ENCODE data around the gene TMC6.
A peak's percentile ranks its signal among the peaks of the same experiment; 100 is the strongest.

Gene TMC6

DNA sequence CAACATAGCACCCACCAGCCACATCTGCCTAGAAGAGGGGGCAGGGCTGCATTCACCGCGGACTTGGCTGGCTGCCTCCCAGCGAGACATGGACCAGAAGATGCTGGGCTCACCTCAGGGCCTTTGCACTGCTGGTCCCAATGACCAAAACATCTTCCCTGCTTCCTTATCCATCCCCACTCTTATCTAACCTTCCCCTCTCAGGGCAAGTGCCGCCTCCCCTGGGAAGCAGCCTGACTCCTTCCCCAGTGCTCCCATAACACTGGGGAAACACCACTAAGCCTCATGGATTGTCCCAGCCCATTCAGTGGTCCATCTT lies 5.7 kb downstream of the TMC6 start:
- no peak for DNase-seq

DNA sequence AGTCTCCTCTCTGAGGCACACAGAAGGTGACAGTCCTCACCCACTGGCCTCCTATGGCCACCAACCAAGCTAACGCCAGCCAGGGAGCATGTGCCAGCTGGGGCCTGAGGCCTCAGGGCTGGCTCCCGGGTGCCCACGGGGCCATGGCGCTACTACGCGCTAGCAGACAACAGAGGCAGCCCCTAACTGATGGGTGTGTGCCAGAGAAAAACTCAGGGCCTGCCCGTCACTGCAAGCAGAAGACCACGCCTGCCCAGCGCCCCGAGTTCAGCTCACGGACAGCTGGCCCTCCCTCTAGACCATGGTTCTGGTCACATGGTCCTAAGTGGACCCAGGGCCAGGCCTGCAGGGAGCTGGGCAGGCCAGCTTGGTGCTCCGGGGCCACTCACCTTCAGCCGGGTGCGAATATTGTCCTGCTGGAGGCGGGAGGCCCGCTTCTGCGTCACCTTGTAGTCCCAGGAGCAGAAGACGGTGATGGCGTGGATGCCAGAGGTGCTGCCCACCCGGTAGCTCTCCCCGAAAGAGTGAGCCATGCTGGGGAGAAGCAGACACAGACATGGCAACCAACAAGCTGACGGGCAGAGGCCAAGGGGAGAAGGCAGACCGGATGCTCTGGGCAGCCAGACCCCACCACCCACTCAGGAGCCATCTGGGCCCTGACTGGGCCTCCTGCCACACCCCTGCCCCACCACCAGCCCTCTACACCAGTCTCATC lies 6.2 kb downstream of the TMC6 start:
- no peak for DNase-seq

DNA sequence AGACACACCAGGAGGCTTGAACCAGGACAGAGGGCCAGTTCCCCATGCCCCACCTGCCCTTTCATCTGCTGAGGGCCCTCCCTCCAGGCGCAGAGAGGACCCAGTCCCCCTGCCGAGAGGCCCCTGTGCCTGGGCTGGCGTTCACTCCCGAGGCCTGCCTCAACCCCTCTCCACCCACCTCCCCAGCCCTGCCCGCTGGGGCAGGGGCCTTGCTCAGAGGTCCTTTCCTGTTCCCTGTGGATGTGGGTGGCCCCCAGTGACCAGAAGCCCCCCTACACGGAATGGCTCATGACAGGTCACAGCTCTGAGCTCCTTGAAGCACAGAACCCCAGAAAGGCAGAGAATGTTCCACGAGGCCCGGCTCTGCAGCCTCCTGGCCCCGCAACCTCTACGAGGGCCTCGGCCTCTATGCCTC lies 6.7 kb downstream of the TMC6 start:
- DNase-seq: no peak

DNA sequence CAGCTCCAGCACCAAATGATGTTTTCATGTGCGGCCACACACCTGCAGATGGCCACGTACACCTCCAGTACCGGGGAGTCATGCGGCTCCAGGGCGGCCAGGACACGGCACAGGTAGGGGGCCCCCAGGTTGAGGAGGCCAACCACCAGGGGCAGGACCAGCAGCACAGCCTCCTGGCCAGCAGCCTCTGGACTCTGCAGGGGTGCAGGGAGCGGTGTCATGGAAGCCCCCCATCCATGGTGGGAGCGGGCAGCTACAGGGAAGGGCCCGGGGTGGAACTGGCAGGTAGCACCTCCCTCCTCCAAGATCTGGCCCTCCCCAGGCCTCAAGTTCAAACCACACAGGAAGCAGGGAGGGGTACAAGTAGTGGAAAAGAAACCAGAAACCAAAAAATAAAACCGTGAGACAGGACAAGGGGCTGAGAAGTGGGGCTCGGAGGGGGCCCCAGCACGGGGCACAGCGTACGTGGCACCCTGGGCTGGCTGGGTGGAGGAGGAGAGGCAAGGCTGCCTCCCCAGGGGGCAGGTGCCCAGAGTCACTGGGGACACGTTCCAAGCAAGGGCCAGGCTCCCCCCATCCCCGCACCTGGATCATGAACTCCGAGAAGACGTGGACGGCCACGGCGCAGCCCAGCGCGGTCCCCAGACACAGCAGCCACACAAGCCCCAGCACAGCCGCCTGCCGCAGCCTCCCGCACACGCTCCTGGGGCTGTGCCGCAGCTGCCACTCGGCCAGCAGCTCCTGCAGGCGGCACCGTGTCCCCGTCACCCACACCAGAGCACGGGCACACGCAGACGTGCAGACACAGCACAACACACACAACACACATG lies 7.4 kb downstream of the TMC6 start:
- DNase-seq: no peak

DNA sequence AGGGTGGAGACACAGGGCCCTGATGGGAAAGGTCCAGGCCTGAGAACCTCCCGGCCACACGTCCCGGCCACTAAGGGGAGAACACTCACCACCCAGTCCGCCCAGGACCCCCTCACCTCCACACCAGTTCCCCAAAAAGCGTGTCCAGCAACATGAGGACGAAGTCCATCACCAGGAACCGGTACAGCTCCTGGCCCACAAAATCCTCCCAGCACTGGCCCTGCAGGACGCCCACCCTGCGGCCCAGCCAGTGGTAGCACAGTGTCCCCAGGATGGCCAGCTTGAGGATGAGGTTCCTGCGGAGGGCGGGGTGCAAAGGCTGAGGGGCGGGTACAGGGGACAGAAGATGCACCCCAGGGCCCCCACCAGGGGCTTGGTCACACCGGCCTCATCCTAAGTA lies 8.0 kb downstream of the TMC6 start:
- no peak for DNase-seq

DNA sequence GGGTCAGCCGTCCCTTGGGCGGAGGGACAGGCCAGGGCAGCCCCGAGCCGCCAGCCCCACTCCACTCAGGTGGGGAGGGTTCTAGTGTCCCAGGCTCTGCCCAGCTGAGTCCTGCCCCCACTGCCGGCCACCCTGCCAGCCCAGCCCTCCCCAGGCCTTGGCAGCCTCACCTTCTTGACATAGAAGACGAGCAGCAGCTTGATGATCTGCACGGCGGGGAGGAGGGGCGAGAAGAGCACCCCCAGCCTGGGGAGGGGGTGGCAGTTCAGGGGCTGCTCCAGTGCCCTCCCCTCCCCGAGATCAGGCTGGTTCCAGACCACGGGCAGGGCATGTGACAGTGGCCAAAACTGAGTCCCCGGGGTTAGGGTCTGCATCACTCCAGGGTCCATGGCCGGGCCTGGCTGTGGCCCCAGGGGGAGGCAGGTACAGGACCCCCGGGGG lies 9.7 kb downstream of the TMC6 start:
- DNase-seq: no peak

DNA sequence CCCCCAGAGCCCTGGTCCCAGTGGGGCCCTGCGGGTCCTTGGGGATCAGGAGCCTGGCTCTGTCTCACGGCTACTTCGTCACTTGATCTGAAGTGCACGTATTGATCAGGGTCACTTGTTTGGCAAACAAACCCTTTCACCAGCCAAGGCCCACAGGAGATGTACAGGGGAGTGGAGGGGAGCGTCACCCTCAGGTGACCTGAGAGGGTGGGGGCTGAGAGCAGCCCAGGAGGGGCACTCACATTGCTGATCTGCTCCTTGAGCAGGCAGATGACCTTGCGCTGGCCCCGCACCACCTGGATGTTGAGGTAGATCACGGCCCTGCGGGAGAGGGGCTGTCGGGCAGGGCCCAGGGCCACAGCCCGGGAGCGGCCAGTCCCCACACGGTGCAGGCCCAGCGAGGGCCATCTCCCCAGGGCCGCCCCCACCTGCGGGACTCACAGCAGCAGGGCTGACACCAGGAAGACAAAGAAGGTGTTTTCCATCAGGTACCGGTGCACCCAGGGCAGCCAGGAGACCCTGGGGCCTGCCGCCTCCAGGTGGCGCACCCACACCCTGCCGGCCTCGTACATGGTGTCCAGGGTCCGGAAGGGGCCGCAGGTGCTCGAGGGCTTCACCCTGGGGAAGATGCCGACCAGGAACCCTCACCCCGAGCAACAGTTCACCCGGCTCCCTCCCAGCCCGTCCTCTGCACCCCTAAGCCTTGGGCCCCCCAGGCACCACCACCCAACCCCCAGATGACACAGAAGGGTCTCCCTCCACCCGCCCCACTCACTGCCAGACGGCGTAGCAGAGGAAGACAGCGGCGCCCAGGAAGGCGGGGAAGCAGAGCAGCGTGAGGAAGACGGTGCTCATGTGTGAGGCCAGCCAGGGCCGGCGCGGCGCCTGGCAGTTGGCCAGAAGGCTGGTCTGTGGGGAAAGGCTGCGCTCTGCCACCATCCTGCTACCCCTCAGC lies 11.3 kb downstream of the TMC6 start:
- no peak for DNase-seq

DNA sequence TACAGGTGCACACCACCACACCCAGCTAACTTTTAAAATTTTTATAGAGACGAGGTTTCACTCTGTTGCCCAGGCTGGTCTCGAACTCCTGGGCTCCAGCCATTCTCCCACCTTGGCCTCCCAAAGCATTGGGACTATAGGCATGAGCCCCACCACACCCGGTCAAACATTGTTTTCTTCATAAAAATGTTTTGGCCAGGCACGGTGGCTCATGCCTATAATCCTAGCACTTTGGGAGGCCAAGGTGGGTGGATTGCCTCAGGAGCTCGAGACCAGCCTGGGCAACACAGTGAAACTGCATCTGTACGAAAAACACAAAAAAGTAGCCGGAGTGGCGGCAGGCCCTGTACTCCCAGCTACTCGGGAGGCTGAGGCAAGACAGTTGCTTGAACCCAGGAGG lies 12.1 kb downstream of the TMC6 start:
- no peak for DNase-seq

DNA sequence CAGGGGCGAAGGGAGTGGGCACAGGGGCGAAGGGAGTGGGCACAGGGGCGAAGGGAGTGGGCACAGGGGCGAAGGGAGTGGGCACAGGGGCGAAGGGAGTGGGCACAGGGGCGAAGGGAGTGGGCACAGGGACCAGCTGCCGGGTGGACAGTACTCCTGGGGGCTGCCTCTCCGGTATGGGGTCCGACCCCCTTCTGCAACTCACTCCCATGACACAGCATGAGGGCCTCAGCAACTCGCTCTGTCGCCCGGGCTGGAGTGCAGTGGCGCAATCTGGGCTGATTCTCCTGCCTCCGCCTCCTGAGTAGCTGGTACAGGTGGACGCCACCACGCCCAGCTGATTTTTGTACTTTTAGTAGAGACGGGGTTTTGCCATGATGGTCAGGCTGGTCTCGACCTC lies 12.8 kb downstream of the TMC6 start:
- DNase-seq: peak; percentile 8

DNA sequence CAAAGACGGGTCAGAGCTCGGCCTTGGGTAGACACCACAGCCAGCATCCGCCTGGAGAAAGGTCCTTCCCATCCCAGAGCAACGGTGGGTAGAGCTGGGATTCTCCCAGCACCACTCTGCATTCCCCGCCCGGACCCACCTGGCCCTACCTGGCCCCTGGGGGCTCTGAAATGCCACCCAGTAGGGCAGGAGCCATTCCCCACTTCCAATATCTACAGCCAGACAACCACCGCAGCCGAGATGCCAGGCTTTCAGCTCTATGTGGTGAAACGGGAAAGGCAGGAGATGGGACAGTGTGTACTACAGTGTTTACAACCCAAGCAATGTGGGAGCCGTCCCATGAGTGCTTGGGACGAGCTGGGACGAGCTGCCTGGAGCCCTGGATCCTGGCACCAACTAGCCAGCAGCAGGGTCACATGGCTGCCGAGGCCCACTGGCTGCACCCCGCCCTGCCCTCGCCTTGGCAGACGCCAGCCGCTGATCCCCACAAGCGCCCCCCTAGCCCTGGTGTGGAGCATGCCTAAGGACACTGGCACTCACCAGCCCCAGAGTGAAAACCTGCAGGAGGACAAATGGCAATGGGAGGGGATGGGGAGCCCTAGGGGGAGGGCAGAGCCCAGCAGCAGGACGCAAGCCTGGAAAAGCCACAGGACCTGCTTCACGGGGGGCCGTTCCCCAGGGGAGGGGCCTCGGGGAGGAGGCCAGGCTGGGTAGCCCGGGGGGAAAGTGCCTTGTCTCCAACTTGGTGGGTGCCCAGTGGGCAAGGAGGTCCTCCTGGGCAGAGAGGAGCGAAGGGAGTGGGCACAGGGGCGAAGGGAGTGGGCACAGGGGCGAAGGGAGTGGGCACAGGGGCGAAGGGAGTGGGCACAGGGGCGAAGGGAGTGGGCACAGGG lies 13.5 kb downstream of the TMC6 start:
- peak; percentile 4 for DNase-seq

DNA sequence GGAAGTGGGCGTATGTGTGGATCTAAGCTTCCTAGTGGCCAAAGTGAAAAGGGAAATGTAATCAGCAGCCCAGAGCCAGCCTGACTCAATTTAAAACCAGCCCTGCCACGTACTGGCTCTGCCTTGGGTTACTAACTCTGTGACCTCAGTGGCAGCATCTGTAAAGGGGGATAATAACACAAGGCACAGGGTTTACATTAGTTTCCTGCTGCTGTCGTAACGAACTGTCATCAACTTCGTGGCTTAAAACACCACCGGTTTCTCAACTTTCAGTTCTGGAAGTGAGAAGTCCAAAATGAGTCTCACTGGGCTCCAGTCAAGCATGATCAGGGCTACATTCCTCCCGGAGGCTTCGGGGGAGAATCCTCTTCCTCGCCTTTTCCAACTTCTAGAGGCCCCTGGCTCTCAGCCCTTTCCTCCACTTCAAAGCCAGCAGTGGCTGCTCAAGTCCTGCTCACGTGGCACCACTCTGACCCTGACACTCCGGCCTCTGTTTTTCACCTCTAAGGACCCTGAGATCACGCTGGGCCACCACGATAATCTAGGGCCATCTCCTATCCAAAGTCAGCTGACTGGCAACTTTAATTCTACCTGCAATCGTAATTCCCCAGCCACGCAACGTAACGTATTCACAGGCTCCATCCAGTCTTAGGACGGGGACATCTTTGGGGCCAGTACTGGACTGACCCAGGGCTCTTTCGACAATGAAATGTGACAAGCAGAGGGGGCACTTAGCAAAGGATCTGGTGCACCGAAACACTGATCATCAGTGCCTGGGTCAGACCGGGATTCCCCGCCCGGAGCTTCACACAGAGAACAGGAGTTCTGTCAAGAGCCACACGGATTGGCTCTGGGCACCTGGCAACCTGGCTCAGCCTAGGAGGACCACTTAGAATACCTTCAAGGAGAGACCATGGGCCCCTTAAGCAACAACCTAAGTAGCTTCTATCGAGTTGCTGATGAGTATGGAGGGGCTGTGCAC lies 14.5 kb downstream of the TMC6 start:
- DNase-seq: no peak

DNA sequence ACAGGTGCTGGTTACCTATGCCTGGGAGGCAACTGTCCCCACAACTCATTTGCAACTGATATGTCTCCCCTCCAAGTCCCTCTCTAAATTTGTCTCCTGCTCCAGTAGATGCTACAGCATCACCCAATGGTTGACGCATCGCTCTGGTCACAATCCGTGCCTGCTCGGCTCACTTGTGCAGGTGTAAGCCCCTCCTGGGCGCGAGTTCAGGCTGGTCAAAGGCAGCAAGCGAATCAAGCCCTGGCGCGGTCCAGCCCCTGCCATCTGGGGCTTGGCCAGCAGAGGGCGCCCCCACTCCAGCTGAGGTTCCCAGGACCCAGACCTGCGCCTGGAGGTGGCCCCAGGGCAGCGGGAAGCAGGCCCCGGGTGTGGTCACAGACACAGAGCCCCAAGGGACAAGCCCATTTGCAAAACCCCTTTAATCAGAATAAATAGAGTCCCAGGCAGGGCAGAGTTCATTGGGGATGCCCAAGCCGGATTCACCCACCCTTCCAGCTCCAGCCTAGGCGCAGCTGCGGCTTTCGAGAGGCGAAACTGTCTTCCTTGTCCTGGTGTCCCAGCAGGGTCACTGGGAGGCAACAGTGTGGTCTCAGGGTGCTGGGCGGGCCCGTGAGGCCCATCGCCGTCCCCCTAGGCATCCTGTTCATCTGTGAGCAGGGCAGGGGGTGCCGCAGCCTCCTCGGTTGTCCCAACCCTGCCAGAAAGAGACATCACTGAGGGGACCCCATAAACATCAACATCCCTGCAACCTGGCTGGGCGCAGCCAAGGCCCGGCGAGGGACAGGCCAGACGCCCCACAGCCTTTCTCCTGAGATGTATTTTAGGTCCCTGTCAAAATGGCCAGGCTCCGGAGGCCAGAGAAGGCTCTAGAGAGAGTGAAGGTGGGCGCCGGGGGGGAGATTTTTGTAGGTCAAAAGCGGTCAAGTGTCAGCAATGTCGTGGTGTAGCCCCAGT lies 15.8 kb downstream of the TMC6 start:
- DNase-seq: peak; percentile 92

DNA sequence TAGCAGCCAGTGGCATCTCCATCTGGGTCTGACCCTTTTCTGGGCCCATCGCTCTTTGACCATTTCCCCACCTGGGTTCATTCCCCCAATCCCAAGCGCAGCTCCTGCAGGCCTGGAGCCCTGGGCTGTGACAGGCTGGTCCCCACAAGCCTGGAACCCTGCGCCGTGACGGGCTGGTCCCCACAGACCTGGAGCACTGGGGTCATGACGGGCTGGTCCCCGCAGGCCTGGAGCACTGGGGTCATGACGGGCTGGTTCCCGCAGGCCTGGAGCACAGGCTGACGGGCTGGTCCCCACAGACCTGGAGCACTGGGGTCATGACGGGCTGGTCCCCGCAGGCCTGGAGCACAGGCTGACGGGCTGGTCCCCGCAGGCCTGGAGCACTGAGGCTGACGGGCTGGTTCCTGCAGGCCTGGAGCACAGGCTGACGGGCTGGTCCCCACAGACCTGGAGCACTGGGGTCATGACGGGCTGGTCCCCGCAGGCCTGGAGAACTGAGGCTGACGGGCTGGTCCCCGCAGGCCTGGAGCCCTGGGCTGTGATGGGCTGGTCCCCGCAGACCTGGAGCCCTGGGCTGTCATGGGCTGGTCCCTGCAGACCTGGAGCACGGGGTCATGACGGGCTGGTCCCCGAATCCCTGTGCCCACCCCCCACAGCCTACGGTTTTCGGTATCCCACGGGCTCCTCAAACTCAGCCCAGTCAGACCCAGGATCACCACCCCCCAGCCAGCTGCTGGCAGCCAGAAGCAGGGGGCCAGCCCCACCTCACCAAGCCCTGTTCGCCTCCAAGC lies 16.6 kb downstream of the TMC6 start:
- no peak for DNase-seq

DNA sequence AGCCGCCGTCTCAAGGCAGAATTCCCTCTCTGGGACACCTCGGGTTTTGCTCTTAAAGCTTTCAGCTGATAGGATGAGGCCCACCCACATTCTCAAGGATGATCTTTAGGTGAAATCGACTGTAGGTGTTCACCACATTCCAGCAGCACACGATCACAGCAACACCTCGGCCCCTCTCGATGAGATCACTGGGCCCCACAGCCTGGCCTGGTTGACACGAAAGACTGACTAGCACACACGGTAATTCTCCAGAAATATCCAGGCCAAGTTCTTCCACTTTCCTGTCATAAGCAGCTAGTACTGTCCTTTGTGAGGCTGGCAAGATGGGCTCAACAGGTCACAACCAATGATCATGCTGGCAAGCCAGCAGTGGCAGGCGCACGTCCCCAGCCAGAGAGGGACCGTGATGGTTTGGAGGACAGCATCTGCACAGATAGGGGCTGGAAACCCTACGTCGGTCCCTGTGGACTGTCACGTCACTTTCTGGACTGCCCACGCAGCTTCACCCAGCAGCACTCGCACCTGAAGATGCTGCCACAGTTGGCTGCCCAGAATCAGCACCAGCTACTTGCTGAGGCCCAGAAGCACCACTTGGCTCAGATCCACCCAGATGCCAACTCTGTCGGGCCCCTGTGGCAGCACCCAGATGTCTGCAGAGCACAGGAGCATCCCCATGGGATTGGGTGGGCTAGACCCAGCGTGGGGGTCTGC lies 17.4 kb downstream of the TMC6 start:
- no peak for DNase-seq

DNA sequence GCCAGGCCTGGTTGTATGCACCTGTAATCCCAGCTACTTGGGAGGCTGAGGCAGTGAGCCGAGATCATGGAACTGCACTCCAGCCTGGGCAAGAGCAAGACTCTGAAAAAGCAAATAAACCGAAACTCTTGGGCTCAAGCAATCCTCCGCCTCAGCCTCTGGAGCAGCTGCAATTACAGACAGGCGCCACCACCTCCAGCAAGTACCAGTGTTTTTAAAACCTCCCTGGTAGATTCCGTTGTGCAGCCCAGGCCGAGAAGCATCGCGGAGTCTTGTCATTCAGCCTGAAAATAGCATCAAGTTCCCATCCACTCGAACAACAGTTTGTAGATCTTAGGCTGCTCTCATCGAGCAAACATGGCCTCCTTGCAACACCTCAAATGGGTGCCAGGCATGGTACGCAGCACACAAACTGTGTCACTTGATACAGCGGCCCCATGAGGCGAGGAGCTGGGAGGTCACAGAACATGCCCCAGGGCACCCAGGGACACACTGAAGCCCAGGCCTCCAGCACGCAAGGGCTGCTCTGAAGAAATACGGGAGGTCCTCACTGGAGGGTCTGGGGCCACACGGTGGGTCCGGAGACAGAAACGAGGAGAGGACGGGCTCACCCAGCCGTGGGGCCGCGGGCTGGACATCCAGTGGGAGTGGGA lies 18.1 kb downstream of the TMC6 start:
- DNase-seq: no peak

DNA sequence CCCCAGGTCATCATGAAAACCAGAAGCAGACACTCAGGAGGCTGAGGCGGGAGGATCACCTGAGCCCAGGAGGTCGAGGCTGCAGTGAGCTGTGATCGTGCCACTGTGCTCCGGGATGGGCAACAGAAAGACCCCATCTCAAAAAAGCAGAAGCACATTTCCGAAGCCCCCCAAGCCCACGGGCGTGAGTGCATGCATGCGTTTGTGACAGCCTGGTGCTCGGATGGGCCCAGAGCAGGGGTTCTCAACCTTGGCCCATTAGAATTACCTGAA lies 19.1 kb downstream of the TMC6 start:
- DNase-seq: no peak

DNA sequence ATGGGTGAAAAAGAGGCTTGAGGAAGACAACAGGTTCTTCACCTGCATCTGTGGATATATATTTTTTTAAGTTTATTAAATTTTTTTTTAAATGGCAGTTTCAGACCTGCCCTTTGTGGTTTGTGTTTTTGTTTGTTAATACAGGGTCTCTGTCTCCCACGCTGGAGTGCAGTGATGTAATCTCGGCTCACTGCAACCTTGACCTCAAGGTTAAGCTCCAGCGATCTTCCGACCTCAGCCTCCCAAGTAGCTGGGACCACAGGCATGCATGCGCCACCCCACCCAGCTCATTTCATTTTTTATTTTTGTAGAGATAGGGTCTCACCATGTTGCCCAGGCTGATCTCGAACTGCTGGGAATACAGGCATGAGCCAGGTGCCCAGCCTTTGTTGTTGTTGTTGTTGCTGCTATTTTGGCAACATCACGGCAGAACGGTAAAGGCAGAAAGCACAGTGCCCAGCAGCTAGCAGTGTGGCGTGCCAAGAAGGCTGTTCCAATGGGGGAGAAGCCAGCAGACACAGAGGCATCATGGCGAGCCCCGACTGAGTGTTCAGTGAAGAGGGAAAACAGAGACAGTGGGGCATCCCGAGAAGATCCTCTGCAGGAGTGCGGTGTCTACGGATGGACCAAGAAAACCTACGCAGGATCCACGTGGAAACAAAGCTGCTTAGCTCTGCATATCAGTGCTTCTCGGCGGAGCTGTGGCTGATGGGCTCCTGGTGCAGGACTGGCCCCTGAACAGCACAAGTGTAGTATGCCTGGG lies 19.6 kb downstream of the TMC6 start:
- DNase-seq: no peak

All from 8988T (cell line).